Fibroblast of lung (primary cell): ENCODE data around the gene WEE1. TPM values are rescaled to one million over a fixed set of nuclear protein-coding genes. Genes with fewer than 3 reads are reported as not detected.

Experiments used
- DNase-seq, 2 donors: peaks; one replicate each; pipeline versions ENCODE4 v3.0.0 to v3.0.0-alpha.2; 2010; ENCODE audit warnings: low read depth in 2 of 2
- H2AFZ ChIP-seq: 2 replicates; pipeline ENCODE4 v1.5.1; 2012; ENCODE audit warnings: low read length, control low read depth, inconsistent platforms
- H3K27ac ChIP-seq: 2 replicates; pipeline ENCODE4 v1.5.1; 2011; ENCODE audit warnings: low read length, control low read depth; ENCODE audit not compliant: insufficient read depth
- H3K27me3 ChIP-seq: 2 replicates; pipeline ENCODE4 v1.5.1; 2011; ENCODE audit warnings: mild to moderate bottlenecking, low read length; ENCODE audit not compliant: control insufficient read depth, insufficient read depth
- H3K36me3 ChIP-seq: 2 replicates; pipeline ENCODE4 v1.5.1; 2011; ENCODE audit warnings: low read length; ENCODE audit not compliant: control insufficient read depth, insufficient read depth
- H3K4me1 ChIP-seq: 2 replicates; pipeline ENCODE4 v1.5.1; 2011; ENCODE audit warnings: low read length; ENCODE audit not compliant: control insufficient read depth, insufficient read depth; ENCODE audit errors: extremely low read depth
- H3K4me2 ChIP-seq: 2 replicates; pipeline ENCODE4 v1.5.1; 2011; ENCODE audit warnings: low read length, control low read depth; ENCODE audit not compliant: insufficient read depth; ENCODE audit errors: extremely low read depth
- H3K4me3 ChIP-seq, 4 experiments: fragments of 200-600 bp in 1 of 4; sonication (generic) in 1 of 4; replicated peaks in 1 of 4; 2 replicates each; pipeline ENCODE4 v1.5.1; 2011 to 2016; ENCODE audit warnings: low read length in 4 of 4, low read depth in 3 of 4, mild to moderate bottlenecking in 3 of 4, control low read depth in 2 of 4, inconsistent platforms in 1 of 4, mixed read lengths in 1 of 4; ENCODE audit not compliant: insufficient read depth in 1 of 4; ENCODE audit errors: control extremely low read depth in 1 of 4
- H3K79me2 ChIP-seq: 2 replicates; pipeline ENCODE4 v1.5.1; 2012; ENCODE audit warnings: mild to moderate bottlenecking, low read length, inconsistent platforms; ENCODE audit not compliant: control insufficient read depth, insufficient read depth
- H3K9ac ChIP-seq: 2 replicates; pipeline ENCODE4 v1.5.1; 2011; ENCODE audit warnings: mild to moderate bottlenecking, low read length, control low read depth; ENCODE audit not compliant: insufficient read depth
- H3K9me3 ChIP-seq: 2 replicates; pipeline ENCODE4 v1.5.1; 2012; ENCODE audit warnings: low read depth, low read length; ENCODE audit not compliant: control insufficient read depth, insufficient read depth
- H4K20me1 ChIP-seq: 2 replicates; pipeline ENCODE4 v1.5.1; 2011; ENCODE audit warnings: low read length; ENCODE audit not compliant: control insufficient read depth, insufficient read depth; ENCODE audit errors: extremely low read depth
- CTCF ChIP-seq, 2 donors: IDR thresholded peaks in 1 of 2; conservative IDR thresholded peaks in 1 of 2; 1 replicate in 1 of 2; 2 replicates in 1 of 2; pipeline ENCODE4 v1.5.1; 2011 to 2012; ENCODE audit warnings: low read length in 2 of 2, control low read depth in 1 of 2, inconsistent platforms in 1 of 2, low read depth in 1 of 2, mild to moderate bottlenecking in 1 of 2
- EZH2 ChIP-seq: IDR thresholded peaks from 2 replicates; pipeline ENCODE4 v1.5.1; 2012; ENCODE audit warnings: low read length, control low read depth, mild to moderate bottlenecking; ENCODE audit errors: missing control alignments
- polyA plus RNA-seq, 2 donors: library from polyadenylated mRNA; depleted of rRNA in 1 of 2; stranded (reverse) in 1 of 2; unstranded in 1 of 2; fragments of >200 nt; gene quantifications; 2 replicates each; pipeline ENCODE4 v1.2.1, GENCODE V29; 2011 to 2012; ENCODE audit warnings: missing spikeins in 1 of 2
- total RNA-seq: library from RNA; depleted of rRNA; stranded (reverse); fragments of >200 nt; gene quantifications from 2 replicates; pipeline ENCODE4 v1.2.1, GENCODE V29; 2014

Gene WEE1
- total and polyA plus RNA-seq, 2 donors (not counting 1 experiment from before 2014, with no cell fraction given), result 55.2 to 77.5 TPM

DNA sequence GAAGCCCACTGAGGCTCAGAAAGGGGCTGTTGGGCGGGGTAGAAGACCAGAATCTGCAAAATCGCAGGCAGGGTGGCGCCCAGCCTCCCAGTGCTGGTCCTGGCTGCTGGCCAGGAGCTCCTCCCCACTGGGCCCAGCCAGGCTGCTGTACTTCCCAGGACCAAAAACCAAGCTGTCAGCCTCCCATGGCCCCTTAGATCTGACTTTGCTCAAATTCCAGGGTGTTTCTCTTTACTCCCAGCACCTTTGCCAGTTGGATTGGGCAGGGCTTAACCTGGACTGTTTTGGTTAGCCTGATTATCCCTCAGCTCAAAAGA lies 44.2 kb upstream of the WEE1 start:
- Histone ChIP-seq H3K9me3 (no peaks in the 10 kb centered on the region), H3K36me3 (no peaks in the 10 kb centered on the region), H3K79me2 (no peaks in the 10 kb centered on the region), H3K9ac (no peak overlapping the region), H4K20me1 (no peaks in the 10 kb centered on the region), H3K4me2 (no peak overlapping the region), H2AFZ (no peak overlapping the region), H3K27ac (no peak overlapping the region), H3K4me1 (peaks cover 13% of the 10 kb centered on the region), H3K27me3 (no peaks in the 10 kb centered on the region), H3K4me3 (no peak overlapping the region)
- peak; percentile 12 to 37 for DNase-seq
- no peak for TF ChIP-seq EZH2
- TF ChIP-seq CTCF (conservative IDR thresholded peaks at IDR 0.05 in 1 of 2, IDR thresholded peaks at IDR 0.05 in 1 of 2; ENCODE audit: low read depth in 1 of 2, low read length in 2 of 2), result no peak

DNA sequence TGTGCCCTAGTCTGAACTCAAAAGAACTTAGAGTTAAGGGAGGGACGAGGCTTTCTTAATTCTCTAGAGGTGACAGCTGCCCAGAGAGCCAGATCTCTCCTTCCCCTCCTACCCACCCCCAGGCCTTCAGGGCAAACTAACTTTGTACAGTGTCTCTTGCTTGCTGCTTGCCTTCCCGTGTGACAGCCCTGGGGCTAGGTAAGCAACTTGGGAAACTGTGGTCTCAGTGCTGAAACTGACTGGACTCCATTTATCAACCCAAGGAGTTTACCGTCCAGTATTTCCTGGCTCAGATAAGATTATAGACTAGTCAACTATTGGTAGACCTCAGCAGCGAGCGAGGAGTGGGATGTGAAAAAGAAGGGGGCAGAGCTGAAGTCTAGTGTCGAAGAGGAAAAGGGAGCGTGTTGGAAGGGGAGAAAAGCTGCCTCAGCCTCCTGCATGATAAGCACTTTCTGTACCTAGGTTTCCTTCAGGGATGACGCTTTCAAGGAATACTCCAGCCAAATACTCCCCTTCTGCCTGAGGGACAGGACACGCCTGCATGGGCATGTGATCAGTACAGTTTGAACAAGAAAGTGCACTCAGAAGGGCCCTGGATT lies 43.3 kb upstream of the WEE1 start:
- no peaks in the 10 kb centered on the region for H4K20me1 ChIP-seq
- no peak overlapping the region for H2AFZ ChIP-seq
- no peak overlapping the region for H3K4me3 ChIP-seq
- H3K27me3 ChIP-seq, result no peaks in the 10 kb centered on the region
- no peaks in the 10 kb centered on the region for H3K36me3 ChIP-seq
- H3K9ac ChIP-seq, result no peak overlapping the region
- no peaks in the 10 kb centered on the region for H3K79me2 ChIP-seq
- H3K4me1 ChIP-seq, result peaks cover 13% of the 10 kb centered on the region
- no peaks in the 10 kb centered on the region for H3K9me3 ChIP-seq
- DNase-seq, result no peak
- H3K27ac ChIP-seq, result no peak overlapping the region
- TF ChIP-seq CTCF (conservative IDR thresholded peaks at IDR 0.05 in 1 of 2, IDR thresholded peaks at IDR 0.05 in 1 of 2; ENCODE audit: low read depth in 1 of 2, low read length in 2 of 2), result no peak
- TF ChIP-seq EZH2, result no peak
- H3K4me2 ChIP-seq, result no peak overlapping the region

DNA sequence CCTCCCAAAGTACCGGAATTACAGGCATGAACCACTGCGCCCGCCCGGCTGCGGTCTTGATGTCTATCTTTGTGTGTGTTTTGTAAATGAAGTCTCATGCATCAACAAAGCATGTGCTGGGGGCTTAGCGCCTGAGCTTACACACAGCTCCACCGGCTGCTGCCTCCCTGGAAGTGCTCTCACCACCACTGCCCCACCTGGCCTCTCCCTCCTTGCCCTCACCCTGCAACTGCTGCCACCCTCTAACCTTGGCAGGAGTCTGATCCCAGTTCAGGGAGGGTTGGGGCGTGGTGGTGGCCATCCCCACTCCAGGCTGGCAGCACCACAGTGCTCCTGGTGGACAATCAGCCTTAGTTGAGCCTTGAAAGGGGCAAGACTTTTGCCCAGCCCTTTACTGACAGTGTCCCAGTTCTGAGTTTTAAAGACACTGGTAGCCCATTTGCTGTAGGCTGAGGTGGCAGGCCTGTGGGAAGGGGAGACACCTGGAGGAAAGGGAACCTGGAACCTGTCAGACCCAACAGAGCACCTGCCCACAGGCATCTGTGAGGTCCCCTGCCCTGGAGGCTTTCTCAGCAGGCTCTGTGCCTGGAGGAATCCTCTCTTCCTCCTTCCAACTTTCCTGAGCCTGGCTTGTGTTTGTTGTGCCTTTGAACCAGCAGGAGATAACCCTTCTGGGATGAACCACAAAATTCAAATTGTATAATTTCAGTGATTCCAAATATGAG lies 42.4 kb upstream of the WEE1 start:
- Histone ChIP-seq H3K9me3 (no peaks in the 10 kb centered on the region), H3K9ac (no peak overlapping the region), H3K4me2 (no peak overlapping the region), H3K27me3 (no peaks in the 10 kb centered on the region), H3K4me1 (peaks cover 13% of the 10 kb centered on the region), H3K79me2 (no peaks in the 10 kb centered on the region), H3K4me3 (no peak overlapping the region), H3K36me3 (no peaks in the 10 kb centered on the region), H2AFZ (no peak overlapping the region), H3K27ac (no peak overlapping the region), H4K20me1 (no peaks in the 10 kb centered on the region)
- TF ChIP-seq EZH2 (no peak), CTCF (conservative IDR thresholded peaks at IDR 0.05 in 1 of 2, IDR thresholded peaks at IDR 0.05 in 1 of 2; ENCODE audit: low read depth in 1 of 2, low read length in 2 of 2) (no peak)
- no peak for DNase-seq
